DOHH2 (cell line): ENCODE measurements around the gene RGS3.

Experiments used
- EZH2phosphoT487 ChIP-seq: fragments of 200-600 bp; sonication (generic); IDR thresholded peaks from 2 replicates; pipeline ENCODE4 v1.6.1; 2017; ENCODE audit warnings: borderline replicate concordance, mild to moderate bottlenecking, antibody characterized with exemption, low read length, moderate library complexity, mixed read lengths
- TF ChIP-seq, protein P1 (sequence below): fragments of 200-600 bp; sonication (generic); IDR thresholded peaks from one replicate; pipeline ENCODE4 v1.5.1; 2014; ENCODE audit warnings: antibody characterized with exemption, mild to moderate bottlenecking, low read depth, low read length; ENCODE audit not compliant: poor library complexity, severe bottlenecking

DNA sequence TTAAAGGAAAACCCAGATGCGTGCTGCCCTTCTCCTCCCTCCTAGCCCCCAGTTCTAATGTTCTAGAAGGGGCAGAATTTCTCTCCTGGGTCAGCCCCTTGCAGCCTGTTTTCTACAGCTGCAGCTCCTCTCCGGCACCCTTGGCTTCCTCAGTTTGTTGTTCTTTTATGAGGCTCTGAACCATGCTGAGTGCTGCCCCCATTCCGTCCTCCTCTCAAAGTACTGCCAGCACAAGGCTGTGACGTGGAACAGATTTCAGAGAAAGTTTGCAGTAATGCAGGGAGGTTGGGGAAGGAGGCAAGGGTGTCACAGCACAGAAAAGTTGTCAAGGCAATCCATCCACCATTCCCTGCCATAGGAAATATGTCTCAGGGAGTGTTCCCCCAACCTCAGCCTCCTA is 63.3 kb downstream of the RGS3 start:
- TF ChIP-seq, protein P1, sequence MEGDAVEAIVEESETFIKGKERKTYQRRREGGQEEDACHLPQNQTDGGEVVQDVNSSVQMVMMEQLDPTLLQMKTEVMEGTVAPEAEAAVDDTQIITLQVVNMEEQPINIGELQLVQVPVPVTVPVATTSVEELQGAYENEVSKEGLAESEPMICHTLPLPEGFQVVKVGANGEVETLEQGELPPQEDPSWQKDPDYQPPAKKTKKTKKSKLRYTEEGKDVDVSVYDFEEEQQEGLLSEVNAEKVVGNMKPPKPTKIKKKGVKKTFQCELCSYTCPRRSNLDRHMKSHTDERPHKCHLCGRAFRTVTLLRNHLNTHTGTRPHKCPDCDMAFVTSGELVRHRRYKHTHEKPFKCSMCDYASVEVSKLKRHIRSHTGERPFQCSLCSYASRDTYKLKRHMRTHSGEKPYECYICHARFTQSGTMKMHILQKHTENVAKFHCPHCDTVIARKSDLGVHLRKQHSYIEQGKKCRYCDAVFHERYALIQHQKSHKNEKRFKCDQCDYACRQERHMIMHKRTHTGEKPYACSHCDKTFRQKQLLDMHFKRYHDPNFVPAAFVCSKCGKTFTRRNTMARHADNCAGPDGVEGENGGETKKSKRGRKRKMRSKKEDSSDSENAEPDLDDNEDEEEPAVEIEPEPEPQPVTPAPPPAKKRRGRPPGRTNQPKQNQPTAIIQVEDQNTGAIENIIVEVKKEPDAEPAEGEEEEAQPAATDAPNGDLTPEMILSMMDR, result no peak
- TF ChIP-seq EZH2phosphoT487, result no peak
